Stimulated activated CD8-positive, alpha-beta memory T cell treated with anti-CD3 and anti-CD28 coated beads, Interleukin-15, amount 100 ng/mL, for 1 hour (primary cell): ENCODE measurements around the gene KLF3.

Source experiments
- DNase-seq: peaks from one replicate; pipeline ENCODE4 v3.0.0-alpha.2; 2020; ENCODE audit warnings: low read depth

KLF3 gene

GRCh38 chr4:38674258-38675144 is 10.5 kb downstream of the KLF3 start:
- no peak for DNase-seq

- DNase-seq: peak; percentile 80
Observed at GRCh38 chr4:38675146-38676121, 11.4 kb downstream of the KLF3 start.

- no peak for DNase-seq
Observed at GRCh38 chr4:38676986-38677385, 13.0 kb downstream of the KLF3 start.

- no peak for DNase-seq
Observed at GRCh38 chr4:38677441-38677840, 13.4 kb downstream of the KLF3 start.

- no peak for DNase-seq
Observed at GRCh38 chr4:38678078-38678477, 14.1 kb downstream of the KLF3 start.

GRCh38 chr4:38679921-38680320 is 15.9 kb downstream of the KLF3 start:
- DNase-seq: no peak

GRCh38 chr4:38681281-38681991 is 17.4 kb downstream of the KLF3 start:
- no peak for DNase-seq

- DNase-seq: no peak
Observed at GRCh38 chr4:38682336-38682735, 18.3 kb downstream of the KLF3 start.

- DNase-seq: no peak
Observed at GRCh38 chr4:38683276-38683675, 19.3 kb downstream of the KLF3 start.

GRCh38 chr4:38684271-38684670 is 20.3 kb downstream of the KLF3 start:
- DNase-seq: no peak

- no peak for DNase-seq
Observed at GRCh38 chr4:38684951-38685844, 21.2 kb downstream of the KLF3 start.

- DNase-seq: no peak
Observed at GRCh38 chr4:38686682-38687081, 22.7 kb downstream of the KLF3 start.

- no peak for DNase-seq
Observed at GRCh38 chr4:38687571-38688011, 23.6 kb downstream of the KLF3 start.

- DNase-seq: no peak
Observed at GRCh38 chr4:38688676-38689355, 24.8 kb downstream of the KLF3 start.

- DNase-seq: no peak
Observed at GRCh38 chr4:38691251-38692008, 27.4 kb downstream of the KLF3 start.

- DNase-seq: no peak
Observed at GRCh38 chr4:38692421-38692820, 28.4 kb downstream of the KLF3 start.

- no peak for DNase-seq
Observed at GRCh38 chr4:38693569-38693968, 29.6 kb downstream of the KLF3 start.

- no peak for DNase-seq
Observed at GRCh38 chr4:38694330-38694729, 30.3 kb downstream of the KLF3 start.

GRCh38 chr4:38695809-38696208 is 31.8 kb downstream of the KLF3 start:
- DNase-seq: no peak

- no peak for DNase-seq
Observed at GRCh38 chr4:38696697-38697096, 32.7 kb downstream of the KLF3 start.
